Right hindlimb (tissue), 1 donor: Measurements from ENCODE around the gene FKBP1B.
"Not testable (repeated sequence)": the region's sequence is repeated elsewhere in the genome, so short reads cannot be mapped to it uniquely, and the experiment has no call there.

Source experiments
- DNase-seq: peaks from one replicate; pipeline ENCODE4 v3.0.0-alpha.2; 2018

FKBP1B gene

GRCh38 chr2:24049485-24050021 is at the start of gene FKBP1B:
Gene FKBP1B (plus strand): TSS chr2:24049741. CDS start chr2:24049850, 109 bp downstream.
- peak; percentile 63 for DNase-seq

GRCh38 chr2:24007693-24008092 is 41.8 kb upstream of the FKBP1B start:
- no peak for DNase-seq

GRCh38 chr2:24008672-24009366 is 40.7 kb upstream of the FKBP1B start:
- no peak for DNase-seq

- DNase-seq: no peak
These were observed 40.2 kb upstream of the FKBP1B start for GRCh38 chr2:24009367-24009679.

DNA sequence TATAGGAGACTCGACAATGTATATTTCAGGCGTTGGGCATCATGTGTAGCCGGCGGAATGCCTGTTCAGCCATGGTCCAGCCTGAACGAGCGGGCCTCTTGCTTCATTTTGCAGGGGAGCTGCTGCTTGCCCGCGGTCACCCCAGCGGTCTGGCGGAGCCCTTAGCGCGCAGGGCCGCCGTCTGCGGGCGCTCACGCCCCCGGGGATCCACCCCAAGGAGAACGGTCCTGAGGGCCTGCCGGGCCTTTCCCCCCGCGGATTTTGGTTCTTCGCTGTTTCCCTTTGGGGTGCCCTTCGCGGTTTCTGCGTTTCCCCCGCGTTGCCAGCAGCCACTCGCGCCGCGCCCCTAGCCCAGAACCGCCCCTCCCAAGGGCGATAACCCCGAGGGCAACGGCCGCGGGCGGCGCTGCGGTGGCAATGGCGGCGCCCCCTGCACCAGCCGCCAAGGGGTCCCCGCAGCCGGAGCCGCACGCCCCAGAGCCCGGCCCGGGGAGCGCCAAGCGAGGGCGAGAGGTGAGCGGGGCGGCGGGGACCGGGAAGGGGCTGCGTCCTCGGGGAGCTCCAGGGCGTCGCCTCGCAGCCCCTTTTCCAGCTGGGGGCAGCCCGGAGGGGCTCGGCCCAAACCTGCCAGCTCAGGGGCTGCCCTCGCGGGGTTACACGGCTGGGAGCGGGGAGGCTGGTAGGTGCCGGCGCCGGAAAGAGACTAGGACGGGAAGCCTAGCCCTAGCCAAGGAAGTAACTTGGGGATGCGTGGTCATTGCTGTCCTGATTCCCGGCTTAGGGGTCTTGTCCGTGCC is 39.7 kb upstream of the FKBP1B start, which contains the start of gene MFSD2B:
MFSD2B (plus strand) TSS at position 406 of the 797 bp plus-strand sequence; CDS start at position 418, 12 bp downstream.
- DNase-seq: peak; percentile 35

DNA sequence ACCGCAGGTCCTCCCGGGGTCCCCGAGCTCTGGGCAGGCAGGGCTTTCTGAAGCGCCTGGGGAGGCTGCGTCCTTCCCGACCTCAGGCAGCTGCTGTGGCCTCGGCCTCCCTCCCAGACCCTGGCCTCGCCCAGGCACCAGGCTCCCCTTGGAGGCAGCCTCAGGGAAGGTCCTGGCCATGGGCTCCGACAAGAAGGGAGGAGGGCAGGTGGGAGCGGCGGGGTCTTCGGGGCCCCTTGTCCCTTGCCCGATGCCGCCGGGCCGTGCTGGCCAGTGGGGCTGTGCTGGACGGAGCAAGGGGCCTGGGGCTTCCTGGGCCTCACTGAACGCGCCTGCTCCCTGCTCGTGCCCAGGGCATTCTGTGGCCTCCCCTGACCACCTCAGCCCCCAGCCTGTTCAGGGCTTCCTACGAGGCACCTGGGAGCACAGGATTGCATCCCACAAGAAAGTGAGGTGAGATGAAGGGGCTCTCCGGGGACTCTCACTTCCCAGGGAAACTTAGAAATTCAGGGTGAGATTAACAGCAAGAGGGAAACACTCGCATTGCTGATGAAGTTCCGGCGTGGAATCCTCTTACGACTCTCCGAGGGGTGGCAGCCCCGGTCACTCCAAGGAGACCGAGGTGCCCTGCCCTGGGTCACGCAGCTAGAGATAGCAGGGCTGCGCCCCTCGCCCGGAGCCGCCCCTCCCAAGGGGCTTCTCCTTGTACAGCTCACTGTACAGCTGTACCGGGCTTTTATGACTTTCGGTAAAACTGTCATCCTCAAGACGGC is 38.9 kb upstream of the FKBP1B start:
- DNase-seq: no peak

DNA sequence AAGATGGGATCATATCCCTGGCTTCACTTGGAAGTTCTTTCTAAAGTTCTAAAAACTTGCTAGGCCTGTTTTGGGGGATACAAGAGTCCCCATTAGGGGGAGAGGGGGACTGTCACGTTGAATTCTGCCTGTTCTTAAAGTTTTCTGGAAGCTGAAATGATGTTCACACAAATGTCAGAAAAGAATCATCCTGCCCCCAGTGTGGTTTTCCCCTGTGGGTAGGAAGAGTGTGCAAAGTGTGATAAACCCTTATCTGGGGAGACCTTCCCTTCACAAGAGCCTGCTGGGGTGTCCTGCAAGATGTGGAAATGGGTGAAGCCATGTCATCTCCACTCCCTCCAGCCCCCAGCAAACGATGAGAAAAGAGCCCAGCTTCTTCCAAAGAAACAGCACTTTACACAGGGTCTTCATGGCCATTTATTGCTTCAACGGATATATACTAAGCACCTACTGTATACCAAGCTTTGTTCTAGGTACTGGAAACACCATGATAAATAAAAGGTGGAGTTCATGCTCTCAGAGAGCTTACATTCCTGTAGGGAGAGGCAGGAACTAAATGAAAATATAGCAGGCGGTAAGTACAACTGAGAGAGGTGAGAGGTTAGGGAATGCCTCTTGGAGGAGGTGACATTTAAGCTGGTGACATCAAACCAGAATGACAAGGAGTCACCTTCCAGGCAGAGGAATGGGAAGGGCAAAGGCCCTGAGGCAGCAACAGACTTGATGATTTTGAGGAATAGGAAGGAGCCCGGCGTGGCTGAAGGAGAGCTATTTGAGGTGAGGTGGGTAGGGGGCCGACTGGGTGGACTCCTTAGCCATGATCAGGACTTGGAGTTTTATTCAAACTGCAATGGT is 38.1 kb upstream of the FKBP1B start:
- no peak for DNase-seq

- DNase-seq: no peak
These were observed 36.9 kb upstream of the FKBP1B start for GRCh38 chr2:24012521-24013188.

DNA sequence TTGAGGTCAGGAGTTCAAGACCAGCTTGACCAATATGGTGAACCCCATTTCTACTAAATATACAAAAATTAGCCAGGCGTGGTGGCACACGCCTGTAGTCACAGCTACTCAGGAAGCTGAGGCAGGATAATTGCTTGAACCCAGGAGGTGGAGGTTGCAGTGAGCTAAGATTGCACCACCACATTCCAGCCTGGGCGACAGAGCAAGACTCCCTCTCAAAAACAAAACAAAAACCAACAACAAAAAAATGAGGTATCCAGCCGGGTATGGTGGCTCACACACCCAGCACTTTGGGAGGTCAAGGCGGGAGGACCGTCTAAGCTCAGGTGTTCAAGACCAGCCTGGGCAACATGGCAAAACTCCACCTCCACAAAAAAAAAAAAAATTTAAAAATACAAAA is 34.6 kb upstream of the FKBP1B start:
- not testable (repeated sequence) for DNase-seq

DNA sequence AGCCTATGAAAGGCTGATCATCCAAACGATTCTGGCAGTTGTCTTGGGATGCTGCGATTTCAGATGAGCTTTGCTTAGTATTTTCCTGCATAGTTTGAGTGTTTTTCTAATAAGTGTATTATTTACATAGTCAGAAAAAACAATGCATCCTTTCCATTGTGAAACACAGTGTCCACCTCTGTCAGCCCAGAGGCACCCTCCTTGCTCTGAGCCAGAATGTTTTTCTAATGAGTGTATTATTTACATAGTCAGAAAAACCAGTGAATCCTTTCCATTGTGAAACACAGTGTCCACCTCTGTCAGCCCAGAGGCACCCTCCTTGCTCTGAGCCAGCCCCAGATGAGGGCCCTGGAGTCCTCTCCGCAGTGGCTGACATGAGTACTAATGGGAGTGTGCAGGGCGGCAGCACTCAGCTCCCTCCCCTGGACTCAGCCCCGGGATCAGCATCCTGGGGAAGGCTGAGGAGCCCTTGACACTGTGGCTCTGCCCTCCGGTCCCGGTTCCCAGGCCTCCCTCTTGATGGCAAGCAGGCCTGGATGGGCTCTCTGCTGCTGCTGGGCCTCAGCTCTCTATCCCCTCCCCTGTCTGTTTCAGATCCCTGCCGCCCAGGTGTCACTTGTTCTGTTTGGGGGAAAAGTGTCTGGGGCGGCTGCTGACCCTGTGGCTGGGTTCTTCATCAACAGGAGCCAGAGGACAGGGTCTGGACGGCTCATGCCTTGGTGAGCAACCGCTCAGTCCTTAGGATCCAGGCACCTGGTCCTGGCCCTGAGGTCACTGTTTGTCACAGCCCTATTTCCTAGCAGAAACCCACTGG is 33.8 kb upstream of the FKBP1B start:
- no peak for DNase-seq

GRCh38 chr2:24016376-24016761 is 33.2 kb upstream of the FKBP1B start:
- DNase-seq: no peak

GRCh38 chr2:24016853-24017703 is 32.5 kb upstream of the FKBP1B start:
- DNase-seq: no peak

GRCh38 chr2:24017711-24018110 is 31.8 kb upstream of the FKBP1B start:
- no peak for DNase-seq

DNA sequence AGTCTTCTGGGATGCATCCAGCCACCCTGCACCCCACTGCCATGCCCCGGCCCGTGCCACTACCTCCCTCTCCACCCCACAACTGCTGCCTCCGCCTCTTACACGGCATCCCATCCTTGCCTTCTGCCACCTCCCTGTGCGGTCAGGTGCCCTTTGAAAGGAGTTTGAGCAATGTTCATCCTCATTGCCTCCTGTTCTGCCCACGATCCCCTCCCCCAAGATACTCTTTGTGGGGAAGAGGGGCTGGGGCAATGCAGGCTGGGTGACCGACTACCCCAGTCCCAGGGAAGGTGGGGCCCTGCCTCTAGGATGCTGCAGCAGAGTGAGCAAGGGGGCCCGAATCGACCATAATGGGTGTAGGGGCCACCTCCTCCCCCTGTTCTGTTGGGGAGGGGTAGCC is 31.3 kb upstream of the FKBP1B start:
- no peak for DNase-seq

DNA sequence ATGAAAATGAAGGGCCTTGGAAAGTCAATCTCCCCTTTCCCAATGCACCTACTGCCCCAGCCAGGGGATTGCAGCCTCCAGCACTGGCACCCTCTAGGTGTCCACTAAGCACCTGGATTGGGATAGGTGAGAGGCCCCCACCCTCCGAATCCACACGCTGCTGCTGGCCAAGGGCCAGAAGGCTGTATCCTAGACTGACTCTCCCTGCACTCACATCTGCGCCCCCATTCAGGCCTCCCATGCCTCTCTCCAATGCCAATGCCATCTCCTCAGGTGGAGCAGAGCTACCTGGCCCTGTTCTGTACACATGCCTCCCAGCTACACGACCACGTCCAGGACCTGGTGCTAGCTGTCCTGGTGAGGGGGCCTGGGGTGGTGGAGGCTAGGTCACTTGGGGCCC is 29.8 kb upstream of the FKBP1B start:
- no peak for DNase-seq

DNA sequence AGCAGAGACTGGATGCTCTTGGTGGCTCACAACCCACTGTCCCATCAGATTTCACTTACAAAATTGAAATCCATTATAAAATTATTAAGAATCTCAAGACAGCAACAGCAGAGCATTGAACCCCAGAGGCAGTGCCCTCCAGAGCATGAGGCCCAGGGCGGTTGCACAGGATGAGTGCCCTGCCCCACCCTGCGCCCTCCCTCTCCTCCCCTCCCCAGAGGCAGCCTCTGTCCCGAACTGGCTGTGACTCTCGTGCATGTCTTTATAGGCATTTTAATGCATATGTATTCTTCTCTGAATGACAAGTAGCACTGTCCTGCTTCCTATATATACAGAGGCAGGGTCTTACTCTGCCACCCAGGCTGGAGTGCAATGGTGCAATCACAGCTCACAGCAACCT is 29.3 kb upstream of the FKBP1B start:
- no peak for DNase-seq

GRCh38 chr2:24021122-24021998 is 28.2 kb upstream of the FKBP1B start:
- no peak for DNase-seq

DNA sequence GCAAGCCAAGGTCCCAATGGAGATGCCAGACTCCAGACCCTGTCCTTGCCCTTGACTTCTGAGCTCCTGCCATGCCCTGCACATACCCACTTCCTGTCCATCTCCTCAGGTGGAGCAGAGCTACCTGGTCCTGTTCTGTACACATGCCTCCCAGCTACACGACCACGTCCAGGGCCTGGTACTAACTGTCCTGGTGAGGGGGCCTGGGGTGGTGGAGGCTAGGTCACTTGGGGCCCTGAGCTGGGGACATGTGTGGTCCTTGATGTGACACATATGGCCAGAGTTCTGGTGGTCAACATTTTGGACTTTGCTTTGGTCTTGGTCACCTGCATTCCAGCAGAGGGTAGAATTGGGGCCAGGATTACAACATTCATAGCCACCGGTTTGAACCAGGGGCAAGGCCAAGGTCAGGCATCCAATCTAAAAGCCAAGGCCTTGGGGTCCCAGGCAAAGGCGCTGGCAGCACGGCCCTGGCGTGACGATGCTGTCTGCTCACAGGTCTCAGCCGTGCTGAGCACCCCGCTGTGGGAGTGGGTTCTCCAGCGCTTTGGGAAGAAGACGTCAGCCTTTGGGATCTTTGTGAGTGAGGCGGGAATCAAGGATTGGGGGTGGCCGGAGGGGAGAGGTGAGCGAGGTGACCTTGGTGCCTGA is 27.1 kb upstream of the FKBP1B start:
- no peak for DNase-seq
